NCI-H146 (cell line): ENCODE measurements around the gene SRSF3.
"Not testable (repeated sequence)": the region's sequence is repeated elsewhere in the genome, so short reads cannot be mapped to it uniquely, and the experiment has no call there.

Experiments
- DNase-seq: peaks from one replicate; lab custom pipeline; 2025; lab: John Stamatoyannopoulos, UW

The SRSF3 gene

DNA sequence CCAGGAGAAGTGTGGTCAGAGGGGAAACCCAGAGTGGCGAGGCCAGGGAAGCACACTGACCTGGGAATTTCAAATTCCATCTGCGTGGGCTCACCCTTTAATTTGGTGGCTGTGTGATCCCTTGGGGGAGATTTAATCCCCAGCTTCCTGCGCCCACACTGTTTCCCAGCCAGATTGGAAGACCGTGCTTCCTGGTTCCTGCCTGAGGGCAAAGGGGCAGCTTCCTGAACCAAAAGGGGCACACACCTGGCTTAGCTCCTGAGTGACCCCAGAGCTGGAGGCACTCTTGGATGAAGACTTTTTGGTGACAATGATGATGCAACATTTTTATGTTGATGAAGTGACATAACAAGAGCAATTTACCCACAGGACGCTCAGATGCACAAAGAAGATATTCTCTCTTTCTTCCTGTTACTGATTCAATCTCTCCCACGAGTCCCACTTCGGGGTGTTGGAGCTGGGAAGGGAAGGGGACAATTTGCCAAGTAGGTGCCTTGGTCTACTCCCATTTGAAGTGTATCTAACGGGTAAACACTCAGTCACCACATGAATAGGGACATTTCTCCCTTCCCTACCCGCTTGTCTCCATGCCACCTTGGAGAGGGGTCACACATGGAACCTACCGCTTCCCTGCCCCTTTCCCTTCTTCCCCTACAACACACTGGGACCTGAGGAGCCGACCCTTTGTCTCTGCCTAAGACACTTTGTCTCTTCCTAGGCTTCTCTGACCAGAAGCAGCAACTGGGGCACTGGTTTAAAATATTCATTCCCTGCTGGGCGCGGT lies 55.7 kb downstream of the SRSF3 start:
- no peak for DNase-seq

DNA sequence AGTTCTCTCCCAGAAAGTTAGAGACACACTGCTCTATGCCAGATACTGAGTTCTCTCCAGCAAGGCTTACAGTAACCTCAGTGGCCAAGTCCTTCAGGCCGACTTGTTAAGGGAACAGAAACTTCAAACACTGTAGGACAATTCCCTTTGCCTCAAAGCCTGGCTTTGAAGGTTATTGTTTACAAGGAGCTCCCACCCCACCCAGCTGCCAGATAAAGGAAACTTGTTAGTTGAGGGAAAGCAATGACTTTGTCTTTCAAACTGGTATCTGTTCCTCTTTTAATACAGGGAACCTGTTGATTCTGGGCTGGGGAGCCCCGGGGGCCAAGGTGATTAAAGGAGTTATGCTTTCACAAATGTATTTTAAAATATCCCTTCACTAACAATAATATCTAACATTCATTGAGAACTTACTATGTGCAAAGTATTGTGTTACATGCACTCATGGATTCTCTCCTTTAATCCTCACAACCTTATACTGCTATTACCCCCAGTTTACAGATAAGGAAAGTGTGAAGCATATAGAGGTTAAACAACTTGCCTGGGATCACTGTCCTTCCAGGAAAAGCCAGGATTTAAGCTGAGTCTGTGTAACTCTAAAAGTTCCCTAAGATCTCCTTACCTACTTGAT lies 56.8 kb downstream of the SRSF3 start:
- DNase-seq: no peak

DNA sequence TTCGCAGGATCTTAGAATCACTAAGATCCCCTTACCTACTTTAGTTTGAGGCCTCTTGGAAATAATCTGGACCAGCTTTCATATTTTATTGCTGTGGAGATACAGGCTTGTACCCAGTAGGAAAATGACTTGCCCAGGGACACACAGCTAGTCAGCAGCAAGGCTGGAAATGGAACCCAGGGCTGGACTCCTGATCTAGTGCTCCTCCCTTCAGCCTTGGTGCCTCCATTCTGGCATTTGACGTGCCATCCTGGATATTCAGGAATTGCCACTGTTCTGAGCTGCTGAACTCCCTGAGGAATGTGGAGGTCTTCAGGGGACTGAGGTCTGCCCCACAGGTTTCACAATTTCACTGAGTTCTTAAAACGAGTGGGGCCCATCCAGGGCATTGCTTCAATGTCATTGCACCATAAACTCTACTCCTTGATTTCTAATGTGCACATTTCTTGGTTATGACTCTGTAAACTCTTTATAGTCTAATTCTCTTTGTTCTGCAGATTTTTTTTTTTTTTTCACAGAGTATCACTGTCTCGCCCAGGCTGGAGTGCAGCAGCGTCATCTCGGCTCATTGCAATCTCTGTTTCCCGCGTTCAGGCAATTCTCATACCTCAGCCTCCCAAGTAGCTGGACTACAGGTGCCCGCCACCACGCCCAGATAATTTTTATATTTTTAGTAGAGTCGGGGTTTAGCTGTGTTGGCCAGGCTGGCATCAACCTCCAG lies 57.7 kb downstream of the SRSF3 start:
- DNase-seq: no peak

DNA sequence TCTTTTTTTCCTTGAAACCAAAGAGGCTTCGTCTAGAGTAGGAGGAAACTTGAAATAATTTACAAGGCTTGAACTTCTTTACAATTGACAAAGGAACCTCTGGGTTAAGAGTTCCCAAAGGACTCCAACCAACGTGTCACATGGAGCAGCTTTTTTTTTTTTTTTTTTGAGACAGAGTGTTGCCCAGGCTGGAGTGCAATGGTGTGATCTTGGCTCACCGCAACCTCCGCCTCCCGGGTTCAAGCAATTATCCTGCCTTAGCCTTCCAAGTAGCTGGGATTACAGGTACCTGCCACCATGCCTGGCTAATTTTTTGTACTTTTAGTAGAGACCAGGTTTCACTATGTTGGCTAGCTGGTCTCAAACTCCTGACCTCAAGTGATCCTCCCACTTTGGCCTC lies 60.3 kb downstream of the SRSF3 start:
- DNase-seq: not testable (repeated sequence)
